C4-2B (cell line): Measurements from ENCODE around the gene PVRIG.

Experiments used
- ZFX ChIP-seq: fragments of 450-650 bp; IDR thresholded peaks from 2 replicates; pipeline ENCODE4 v1.6.1; 2017
- TF ChIP-seq, protein P1 (sequence below): fragments of 450-650 bp; conservative IDR thresholded peaks from 2 replicates; pipeline ENCODE4 v1.5.1; 2017; ENCODE audit warnings: mild to moderate bottlenecking

DNA sequence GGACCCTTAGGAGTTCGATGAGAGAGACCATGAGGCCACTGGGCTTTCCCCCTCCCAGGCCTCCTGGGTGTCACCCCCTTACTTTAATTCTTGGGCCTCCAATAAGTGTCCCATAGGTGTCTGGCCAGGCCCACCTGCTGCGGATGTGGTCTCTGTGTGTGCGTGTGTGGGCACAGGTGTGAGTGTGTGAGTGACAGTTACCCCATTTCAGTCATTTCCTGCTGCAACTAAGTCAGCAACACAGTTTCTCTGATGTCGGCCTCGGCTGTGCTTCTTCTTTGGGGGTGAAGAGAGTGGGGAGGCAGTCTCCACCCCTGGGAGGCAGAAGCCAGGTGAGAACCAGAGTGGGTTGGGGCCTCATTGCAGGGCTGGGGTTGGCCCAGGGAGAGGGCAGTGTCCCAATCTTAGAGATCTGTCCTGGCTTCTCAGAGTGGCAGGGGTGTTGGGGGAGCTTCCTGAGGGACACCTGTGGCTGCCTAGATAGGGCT is 1.5 kb downstream of the PVRIG start:
- TF ChIP-seq, protein P1, sequence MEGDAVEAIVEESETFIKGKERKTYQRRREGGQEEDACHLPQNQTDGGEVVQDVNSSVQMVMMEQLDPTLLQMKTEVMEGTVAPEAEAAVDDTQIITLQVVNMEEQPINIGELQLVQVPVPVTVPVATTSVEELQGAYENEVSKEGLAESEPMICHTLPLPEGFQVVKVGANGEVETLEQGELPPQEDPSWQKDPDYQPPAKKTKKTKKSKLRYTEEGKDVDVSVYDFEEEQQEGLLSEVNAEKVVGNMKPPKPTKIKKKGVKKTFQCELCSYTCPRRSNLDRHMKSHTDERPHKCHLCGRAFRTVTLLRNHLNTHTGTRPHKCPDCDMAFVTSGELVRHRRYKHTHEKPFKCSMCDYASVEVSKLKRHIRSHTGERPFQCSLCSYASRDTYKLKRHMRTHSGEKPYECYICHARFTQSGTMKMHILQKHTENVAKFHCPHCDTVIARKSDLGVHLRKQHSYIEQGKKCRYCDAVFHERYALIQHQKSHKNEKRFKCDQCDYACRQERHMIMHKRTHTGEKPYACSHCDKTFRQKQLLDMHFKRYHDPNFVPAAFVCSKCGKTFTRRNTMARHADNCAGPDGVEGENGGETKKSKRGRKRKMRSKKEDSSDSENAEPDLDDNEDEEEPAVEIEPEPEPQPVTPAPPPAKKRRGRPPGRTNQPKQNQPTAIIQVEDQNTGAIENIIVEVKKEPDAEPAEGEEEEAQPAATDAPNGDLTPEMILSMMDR, result no peak
- TF ChIP-seq ZFX, result no peak
